ENCODE measurements around the gene RALGAPA1.

DNA sequence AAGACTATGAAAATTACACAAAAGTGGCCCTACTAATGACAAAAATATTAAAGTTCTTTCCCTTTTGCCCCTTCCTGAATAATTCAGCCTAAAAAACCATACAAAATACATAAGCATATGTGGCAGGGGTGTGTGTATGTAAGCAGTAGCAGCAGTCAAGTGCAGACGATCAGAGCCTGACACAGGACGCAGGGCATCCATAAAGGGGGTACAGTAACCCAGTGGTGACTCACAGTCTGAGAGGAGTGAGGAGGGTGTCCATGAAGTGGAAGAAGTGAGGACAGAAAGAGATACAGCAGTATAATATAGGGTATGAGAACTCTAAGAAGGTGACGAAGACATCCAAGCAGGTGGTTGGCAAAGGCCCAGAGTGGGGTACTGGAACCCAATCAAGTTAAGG is 56.7 kb downstream of the RALGAPA1 start:
- TF ChIP-seq CTCF (IDR thresholded peaks at IDR 0.05): no peak
- TF ChIP-seq POLR2A (IDR thresholded peaks at IDR 0.05): no peak

Measured in prostate gland (tissue), 2 donors.